Measurements from ENCODE around the gene PIBF1.

DNA sequence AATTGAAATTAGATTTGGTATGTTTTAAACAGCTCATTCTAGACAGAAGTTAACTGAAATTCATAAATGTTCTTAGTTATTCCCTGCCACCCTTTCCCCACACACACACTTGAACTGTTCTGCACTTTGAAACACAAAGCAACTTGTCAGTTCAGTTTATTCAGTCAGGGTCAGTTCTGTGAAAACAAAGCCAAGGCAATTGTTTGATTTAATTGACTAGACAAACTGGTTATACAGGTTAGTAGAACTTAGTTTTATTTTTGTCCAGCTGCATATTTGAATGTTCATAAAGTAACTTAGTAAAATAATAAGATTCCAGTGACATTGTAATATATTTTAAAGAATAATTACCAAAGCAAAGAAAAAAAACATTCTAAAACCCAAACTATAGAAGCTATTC is 178.6 kb downstream of the PIBF1 start:
- TF ChIP-seq, protein P1, sequence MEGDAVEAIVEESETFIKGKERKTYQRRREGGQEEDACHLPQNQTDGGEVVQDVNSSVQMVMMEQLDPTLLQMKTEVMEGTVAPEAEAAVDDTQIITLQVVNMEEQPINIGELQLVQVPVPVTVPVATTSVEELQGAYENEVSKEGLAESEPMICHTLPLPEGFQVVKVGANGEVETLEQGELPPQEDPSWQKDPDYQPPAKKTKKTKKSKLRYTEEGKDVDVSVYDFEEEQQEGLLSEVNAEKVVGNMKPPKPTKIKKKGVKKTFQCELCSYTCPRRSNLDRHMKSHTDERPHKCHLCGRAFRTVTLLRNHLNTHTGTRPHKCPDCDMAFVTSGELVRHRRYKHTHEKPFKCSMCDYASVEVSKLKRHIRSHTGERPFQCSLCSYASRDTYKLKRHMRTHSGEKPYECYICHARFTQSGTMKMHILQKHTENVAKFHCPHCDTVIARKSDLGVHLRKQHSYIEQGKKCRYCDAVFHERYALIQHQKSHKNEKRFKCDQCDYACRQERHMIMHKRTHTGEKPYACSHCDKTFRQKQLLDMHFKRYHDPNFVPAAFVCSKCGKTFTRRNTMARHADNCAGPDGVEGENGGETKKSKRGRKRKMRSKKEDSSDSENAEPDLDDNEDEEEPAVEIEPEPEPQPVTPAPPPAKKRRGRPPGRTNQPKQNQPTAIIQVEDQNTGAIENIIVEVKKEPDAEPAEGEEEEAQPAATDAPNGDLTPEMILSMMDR (conservative IDR thresholded peaks at IDR 0.05; ENCODE audit: low read depth, low read length): no peak
- no peak for TF ChIP-seq EZH2 (IDR thresholded peaks at IDR 0.05; ENCODE audit: borderline replicate concordance, low read depth, low read length, poor library complexity, severe bottlenecking)

Data from A673 (cell line).